OCI-LY1 (cell line): ENCODE results near the gene ANKHD1.

Experiments
- EZH2 ChIP-seq: fragments of 200-600 bp; sonication (generic), shearing (Covaris generic); IDR thresholded peaks from 2 replicates; pipeline ENCODE4 v1.8.0; 2017; ENCODE audit warnings: borderline replicate concordance, mixed run types, mild to moderate bottlenecking, antibody characterized with exemption, low read length, moderate library complexity, mixed read lengths
- TF ChIP-seq, protein P1 (sequence below): fragments of 200-600 bp; sonication (generic), shearing (Covaris generic); IDR thresholded peaks from 2 replicates; pipeline ENCODE4 v1.5.1; 2017; ENCODE audit warnings: mild to moderate bottlenecking, antibody characterized with exemption, low read length, moderate library complexity, mixed read lengths

DNA sequence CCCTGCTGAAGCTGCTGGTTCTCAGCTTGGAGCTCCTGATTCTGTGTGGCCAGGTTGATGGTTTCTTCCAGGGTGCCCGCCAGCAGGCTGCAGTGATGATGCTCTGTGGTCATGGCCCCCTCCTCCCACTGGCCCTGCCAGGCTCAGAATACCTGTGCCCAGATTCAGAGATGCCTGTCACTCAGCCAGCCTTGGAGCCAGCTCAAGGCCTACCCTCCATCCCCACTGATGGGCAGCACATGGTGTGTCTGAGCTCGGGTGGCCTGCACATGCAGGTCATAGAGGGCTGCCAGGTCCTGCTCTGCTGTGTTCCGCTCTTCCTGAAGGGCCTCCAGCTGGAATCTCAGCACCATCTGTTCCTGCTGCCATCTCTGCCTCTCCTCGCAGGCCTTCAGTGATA is 168.4 kb downstream of the ANKHD1 start:
- TF ChIP-seq, protein P1, sequence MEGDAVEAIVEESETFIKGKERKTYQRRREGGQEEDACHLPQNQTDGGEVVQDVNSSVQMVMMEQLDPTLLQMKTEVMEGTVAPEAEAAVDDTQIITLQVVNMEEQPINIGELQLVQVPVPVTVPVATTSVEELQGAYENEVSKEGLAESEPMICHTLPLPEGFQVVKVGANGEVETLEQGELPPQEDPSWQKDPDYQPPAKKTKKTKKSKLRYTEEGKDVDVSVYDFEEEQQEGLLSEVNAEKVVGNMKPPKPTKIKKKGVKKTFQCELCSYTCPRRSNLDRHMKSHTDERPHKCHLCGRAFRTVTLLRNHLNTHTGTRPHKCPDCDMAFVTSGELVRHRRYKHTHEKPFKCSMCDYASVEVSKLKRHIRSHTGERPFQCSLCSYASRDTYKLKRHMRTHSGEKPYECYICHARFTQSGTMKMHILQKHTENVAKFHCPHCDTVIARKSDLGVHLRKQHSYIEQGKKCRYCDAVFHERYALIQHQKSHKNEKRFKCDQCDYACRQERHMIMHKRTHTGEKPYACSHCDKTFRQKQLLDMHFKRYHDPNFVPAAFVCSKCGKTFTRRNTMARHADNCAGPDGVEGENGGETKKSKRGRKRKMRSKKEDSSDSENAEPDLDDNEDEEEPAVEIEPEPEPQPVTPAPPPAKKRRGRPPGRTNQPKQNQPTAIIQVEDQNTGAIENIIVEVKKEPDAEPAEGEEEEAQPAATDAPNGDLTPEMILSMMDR: no peak
- no peak for TF ChIP-seq EZH2
